GM18861 (cell line): Measurements from ENCODE around the gene FBXL7.

Experiments used
- ATAC-seq: cut with Tn5 transposase; IDR thresholded peaks from one replicate; pipeline ENCODE4 v1.9.1; 2021; ENCODE audit not compliant: unreplicated experiment

FBXL7 gene

DNA sequence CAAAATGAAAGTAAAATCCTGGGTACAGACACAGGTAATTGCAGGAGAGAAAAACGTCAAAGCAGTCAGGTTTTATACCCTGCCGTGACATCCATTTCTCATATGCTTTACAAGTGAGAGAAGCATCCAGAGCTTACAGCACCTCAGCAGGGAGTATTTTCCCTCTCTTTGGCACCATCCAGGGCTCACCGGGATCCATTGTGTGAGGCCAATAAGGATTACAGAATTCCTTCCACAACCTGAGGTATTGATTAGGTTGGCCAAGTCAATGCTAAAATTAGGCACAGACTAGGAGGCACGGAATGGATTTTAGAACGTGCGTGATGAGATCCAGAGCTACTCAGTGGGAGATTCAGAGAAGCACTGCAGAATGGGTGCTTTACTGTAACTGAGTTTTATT lies 296.6 kb downstream of the FBXL7 start:
- no peak for ATAC-seq

DNA sequence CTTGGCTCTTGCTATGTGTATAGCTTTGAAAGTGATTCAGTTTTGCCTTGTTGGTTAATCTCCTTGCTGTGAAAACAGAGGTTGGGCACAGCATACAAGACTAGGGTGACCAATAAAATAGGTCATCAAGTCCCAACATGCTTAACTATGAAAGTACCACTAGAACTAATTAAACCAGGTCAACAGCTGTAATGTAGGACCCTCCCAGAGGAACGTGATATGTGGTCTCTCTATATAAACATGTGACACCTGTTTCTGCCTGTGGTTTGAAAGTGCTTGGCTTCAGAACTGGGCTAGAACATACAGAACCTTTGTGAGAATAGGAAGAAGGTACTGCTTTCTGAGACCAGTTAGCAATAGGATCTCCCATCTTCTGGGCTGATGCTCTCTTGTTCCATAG lies 297.1 kb downstream of the FBXL7 start:
- no peak for ATAC-seq

DNA sequence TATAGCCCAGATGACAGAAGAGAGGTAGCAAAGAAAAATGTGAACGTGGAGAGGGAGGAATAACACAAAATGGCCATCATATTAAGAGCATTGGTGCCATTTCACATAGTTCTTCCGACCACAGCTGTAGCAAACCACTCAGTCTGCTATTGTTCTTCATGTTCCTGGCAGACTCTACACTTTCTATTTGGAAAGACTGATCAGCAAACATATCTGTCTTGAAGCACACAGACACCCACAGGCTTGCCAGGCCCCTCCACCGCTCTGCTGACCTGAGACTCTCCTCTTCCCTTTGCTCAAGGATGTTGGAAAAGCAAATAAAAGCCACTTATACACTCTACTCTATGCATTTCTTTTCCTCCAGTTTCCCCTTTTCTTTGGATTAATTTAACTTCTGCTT lies 298.0 kb downstream of the FBXL7 start:
- no peak for ATAC-seq

DNA sequence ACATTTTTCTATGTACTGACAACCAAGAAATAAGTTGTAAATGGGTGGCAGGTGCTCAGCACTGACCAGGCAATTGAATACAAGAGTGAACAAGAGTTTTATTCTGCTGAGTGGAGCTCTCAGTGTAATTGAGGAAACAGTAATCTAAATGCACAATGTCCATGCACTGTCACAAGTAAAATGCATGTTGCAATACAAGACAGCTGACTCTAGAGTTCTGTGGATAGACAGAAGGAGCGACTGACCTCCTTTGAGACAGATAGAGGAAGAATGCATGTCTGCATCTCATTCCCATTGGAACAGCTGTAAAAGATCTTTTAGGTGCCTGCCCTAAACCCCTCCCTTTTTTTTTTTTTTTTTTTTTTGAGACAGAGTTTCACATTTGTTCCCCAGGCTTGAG lies 299.0 kb downstream of the FBXL7 start:
- no peak for ATAC-seq

DNA sequence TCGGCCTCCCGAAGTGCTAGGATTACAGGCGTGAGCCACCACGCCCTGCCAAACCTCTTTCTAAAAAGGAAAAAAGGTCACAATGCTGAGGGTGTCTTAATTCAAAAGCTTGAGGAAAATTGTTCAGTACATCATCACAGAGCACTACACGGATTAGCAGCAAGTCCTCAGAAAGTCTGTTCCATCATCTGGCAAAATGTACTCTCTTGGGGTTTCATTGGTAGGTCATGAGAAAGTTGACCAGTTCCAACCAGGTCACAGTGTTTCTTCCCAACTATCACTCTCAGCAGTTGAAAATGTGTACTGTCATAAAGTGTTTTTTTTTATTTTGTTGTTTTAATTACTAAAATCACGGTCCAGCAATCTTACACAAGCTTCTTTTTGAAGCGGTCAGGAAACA lies 299.6 kb downstream of the FBXL7 start:
- ATAC-seq: no peak

DNA sequence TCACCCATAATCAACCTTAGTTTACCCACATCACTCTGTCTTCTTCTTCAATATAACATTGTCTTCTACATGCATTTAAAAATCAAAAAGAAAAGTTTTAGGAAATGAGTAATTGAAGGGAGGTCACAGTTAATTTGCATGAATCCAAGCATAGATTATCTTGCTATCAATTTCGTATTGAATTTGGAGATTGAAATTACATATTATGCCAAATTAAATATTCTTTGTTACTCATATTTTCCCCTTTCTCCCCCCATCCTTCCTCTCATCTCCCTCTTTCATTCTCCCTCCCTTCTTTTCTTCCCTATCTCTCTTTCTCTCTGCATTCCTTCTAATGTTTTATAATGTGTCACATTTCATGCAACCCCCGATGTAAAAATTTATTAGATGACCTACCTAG lies 303.3 kb downstream of the FBXL7 start:
- no peak for ATAC-seq

DNA sequence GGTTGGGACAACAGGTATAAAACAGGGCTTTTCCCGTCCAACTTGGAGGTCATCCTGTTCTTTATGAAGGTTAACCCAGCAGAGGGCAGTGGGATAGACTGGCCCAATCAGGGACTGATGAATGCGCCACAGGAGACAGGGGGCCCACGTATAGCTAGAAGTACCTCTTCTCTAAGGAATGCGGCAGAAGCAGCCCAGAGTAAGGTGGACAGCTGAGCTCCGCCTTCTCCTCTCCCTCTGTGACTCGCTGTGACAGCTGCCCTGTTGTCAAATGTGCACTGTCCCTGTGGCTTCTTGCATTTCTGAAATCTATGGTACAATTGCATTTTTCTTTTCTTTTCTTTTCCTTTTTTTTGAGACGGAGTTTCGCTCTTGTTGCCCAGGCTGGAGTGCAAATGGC lies 306.6 kb downstream of the FBXL7 start:
- ATAC-seq: no peak

DNA sequence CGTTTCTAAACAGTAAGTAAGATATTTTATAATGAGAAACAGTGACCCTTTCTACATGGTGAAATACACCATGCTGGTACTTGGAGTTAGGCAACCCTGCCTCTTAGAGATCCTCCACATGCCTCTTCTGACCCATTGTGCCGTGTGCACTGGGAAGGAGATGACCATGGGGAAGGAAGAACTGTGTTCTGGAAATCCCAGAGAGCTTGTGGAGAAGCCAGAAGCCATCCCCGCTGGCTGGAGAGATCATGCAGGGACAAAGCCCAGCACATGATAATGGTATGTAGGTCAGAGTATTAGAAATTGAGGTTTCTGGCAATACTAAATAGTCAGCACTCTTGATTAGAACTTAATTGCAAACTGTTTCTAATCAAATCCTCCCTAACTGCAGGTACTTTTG lies 307.3 kb downstream of the FBXL7 start:
- ATAC-seq: no peak

DNA sequence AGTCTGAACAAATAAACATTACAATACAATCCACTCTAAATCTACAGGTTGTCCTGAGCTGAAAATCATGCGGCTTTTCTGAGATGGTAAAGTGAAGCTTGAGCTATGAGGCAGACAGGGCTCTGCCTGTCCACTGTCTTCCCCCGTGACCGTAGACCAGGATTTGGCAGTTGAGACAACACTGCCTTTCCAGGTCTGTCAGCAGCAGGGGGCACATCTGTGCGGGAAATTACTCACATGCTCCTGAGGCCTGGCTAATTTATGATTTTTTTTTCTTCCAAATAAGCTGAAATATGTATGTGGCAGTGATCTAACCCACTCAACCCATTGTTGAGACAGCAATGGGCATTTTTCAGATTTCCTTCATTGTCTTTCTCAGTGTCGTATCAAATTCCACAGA lies 307.9 kb downstream of the FBXL7 start:
- no peak for ATAC-seq

DNA sequence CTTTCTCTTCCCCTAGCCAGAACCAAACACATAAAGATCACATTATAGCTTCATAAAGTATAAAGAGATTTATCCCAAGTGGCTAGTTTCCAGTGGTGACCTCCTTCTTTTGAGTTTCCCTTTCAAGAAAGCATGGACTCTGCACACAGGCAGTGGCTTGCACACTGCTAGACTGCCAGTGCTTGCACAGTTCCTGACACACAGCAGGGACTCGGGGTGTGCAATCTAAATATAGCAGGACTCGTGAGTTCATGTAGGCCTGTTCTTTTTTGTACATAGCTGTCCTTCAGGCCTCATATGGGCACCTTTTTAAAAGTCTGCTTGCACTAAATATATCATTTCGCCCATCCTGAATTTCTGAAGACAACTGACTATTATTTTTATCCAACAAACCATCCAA lies 308.6 kb downstream of the FBXL7 start:
- no peak for ATAC-seq

DNA sequence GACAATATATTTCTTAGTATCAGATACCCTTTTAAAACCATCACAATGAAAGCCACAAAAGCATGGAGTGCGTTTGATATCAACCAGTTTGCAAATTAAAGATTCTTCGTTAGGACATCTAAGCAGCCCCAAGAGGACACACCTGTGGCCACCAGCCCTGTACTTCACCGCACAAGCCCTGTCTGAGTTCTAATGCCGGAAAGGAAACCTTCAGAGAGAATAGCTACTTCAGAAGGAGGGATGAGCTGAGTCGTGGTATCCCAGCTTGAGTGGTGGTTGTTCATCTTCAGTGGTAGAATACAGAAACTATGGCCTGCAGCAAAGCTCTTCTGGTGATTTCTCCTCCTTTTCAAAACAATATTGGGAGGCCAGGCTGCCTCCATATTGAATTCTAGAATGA lies 319.6 kb downstream of the FBXL7 start:
- ATAC-seq: no peak

DNA sequence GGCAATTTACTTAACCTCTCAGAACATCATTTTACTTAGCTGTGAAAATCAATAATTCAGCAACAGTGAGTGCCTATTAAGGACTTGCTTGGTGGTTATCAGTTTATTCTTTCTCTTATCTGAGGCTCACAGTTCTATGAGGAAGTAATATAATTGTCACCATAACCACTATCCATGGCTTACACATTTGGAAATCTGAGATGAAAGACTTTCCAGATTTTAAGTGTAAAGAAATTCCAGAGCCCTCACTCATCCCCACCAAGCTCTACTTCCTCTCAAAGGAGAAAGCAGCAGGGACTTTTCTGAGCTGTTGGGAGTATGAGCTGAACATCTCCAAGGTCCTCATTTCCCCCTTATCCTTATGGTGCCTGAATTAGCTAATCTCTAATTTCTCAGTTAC lies 321.5 kb downstream of the FBXL7 start:
- ATAC-seq: no peak

DNA sequence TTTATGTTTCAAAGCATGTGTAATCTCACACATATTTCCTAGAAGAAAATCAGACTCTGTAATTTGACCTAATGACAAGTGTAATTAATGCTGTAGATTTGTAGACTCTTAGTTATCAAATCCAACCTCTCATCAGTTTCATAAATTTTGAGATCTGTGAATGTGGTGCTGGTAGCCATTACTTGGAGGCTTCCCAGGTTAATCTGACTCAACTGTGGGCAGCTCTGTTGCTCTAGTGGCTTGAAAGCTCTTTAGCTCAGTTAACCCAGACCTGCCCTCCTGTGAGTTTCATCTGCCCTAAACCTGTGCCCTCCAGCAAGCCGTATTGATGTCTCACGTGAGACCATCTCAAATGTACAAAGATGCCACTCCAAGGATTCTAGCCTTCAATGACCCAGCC lies 323.4 kb downstream of the FBXL7 start:
- no peak for ATAC-seq

DNA sequence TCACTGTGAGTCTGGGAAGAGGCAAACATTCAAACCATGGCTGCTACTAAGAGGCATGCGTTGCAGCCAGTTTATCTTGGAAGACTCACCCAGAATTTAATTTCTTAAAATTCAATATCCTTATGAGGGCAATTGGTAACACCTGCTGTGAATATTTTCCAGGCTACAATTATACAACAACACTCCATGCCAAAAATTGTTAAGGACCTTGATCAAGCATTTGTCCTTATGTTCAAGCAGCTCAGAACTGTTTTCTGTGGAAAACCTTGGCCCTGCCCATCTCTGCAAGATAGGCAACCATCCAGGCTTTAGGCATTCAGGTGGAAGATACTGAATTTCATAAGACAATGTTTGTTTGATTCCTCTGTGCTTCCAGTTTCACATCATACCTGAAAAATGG lies 327.8 kb downstream of the FBXL7 start:
- no peak for ATAC-seq

DNA sequence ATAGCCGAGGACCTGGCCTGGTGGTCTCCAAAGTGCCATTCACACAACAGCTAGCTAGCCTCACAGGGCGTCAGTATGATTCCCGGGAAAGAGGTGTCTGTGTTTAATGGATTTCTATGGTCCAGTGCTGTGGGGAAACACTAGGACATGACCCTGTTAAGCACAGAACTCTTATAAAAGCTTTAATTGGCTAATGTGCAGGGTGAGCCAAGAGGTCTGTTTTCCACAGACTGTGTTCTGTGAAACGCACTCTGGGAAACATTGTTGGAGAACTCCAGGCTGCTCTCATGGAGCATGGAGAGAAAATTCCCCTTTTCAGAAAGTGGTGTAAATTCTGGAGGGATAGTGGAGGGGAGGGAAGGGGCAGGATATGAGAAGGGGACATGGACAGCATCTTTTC lies 331.4 kb downstream of the FBXL7 start:
- ATAC-seq: no peak

DNA sequence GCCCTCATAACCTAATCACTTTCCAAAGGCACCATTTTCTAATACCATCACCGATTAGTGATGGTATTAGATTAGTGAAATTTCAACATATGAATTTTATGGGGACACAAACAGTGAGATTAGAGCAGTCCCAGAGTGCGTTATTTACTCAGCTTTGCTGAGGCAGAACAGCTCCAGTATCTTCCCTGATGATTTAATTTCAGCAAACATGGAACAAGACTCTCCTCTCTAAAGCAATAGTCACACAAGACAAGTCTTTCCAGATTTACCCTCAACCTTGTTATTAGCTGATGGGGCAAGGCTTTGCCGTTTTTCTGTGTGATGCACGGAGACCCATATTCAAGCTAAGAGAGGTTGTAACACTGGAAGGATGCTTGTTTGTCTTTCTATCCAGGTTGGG lies 333.4 kb downstream of the FBXL7 start:
- no peak for ATAC-seq

DNA sequence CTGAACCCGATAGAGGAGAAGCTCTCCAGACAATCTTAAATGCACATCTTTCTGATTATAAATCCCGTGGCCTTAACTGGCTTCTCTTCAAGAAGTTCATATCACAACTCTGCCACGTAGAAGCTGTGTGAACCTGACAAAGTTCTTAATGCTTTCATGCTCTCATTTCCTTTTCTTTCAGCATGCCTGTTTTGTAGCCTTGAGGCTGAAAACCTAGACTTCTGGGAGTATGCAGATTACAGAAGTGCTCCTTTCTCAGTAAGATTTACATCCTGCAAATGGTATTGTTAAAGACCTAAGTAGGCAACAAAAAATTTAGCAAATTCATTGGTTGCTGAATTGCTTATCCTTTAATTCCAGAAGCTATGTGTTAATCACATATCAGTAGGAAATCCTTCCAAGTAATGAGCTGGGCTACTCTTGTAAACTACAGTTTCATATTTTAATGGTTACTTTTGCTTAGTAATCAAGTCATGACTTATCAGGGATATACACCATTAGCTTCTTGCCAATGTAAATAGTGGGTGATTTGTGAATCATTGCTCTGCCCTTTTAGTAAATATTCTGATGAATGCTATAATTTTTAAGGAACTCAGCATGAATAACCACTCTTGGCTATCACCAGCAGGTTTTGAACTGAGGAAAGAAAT lies 334.7 kb downstream of the FBXL7 start:
- ATAC-seq: no peak

DNA sequence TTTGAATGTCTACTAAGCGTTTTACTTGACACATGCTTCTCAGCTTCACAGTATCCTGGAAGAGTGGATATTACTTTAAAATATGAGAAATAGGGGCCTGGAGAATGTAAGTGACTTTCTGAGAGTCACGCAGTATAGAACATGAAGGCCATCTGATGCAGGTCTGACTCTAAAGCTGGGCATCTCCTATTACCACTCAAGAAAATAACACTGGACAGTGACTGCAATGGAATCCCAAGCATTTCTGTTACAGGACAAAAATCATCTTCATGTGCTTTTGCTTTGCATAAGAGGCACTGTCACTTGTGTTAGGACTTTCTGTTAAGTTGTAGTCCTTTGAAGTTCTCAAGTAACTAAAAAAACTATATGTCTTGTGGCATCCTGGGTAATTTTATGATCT lies 335.5 kb downstream of the FBXL7 start:
- ATAC-seq: no peak

DNA sequence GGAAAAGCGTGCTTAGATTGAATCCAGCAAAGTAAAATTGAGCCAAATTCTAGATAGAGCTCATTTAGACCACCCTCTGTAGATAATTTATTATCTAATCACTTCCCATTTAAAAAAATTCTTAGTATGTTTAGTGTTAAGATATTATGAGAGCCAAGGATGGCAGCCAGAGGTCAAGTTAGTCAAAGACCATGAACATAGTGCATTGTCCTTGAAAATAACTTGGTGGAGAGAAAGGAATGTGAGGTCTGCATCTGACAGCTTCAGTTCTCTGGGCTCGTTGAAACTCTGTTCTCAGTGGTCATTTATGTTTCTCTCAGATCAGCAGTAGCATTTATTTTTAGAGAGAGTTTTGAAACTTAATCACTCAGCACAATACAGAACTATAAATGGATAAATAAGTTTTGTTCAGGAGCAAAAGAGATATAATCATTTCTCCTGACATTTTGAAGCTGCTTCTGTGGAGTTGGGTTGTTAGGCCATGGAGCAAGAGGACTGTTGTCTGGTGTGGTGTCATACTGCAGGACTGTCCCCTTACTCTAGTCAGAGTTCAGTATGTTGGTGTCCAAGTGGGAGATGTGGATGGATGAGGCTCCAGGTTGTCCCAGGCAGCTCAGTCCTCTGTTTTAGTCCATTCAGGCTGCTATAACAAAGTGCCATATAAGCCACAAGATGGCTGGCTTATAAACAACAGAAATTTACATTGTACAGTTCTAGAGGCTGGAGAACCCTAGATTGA lies 337.7 kb downstream of the FBXL7 start:
- no peak for ATAC-seq

DNA sequence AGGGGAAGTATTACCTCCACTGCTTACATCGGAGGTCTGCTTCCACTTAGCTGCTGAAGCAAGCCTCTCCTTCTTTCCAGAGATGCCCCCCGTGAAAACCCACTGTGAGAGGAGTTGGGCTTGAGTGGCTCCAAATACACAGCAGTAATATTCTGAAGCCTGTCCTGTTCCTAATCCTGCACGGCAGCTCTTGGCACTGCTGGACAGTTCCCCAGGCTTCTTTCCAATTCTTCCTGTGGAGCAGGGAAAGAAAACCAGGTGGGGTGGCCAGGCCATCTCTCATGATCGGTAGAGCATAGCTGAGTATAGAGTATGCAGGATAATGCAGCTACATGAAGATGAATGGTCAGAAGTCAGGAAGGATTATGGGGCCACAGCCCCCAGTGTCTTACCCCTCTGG lies 344.3 kb downstream of the FBXL7 start:
- no peak for ATAC-seq

DNA sequence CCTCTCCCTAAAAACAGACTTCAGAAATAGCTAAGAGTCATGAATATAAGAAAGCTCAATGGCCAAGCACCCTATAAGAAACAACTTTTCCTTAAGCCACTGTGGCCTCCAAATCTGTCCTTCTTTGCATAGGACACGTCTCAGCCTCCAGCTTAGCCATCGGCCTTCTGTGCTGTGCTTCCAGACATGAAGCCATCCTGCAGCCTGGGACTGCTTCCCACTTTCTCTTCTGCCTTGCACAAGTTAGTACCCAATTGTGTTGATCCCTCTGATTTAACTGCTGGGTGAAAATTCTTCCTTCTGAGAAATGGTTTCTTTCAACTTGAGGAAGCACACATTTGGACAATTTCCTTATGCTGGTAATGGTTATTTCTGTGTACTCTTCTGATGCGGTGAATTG lies 344.9 kb downstream of the FBXL7 start:
- no peak for ATAC-seq

DNA sequence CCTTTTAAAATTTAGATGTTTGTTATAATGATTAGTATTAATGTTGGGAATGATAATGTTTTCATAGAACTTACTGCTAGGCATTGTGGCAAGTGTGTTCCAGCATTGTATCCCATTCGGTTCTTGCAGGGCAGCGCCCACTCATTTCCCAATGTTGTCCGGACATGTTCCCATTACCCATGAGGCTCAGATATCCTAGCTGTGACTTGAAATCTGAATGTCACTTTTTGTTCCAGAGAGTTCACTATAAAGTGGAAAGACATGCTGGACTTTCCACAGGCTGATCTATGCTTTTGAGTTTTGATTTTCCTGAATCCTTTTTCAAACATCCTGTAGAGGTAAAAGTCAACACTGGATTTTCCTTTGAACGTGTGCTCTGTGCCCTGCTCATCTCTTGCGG lies 350.6 kb downstream of the FBXL7 start:
- ATAC-seq: no peak

DNA sequence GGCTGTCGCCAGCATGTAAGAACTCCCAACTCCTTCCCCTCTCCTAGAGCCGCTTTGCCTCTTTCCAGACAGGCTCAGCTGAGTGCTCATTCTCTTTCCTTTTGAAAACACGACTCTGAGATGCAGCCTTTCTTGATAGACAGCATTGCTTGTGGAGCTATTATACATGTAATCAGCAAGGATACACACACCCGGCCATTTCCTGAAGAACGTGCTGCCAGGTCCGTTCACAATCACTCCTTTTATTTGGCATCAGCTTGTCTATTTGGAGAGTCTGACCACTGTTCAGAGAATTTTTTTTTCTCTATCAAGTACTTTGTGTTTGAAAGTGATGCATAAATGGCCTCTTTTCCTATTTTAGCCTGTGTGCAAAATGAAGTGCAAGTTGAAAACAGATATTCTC lies 351.0 kb downstream of the FBXL7 start:
- no peak for ATAC-seq
